Stimulated activated effector memory CD8-positive, alpha-beta T cell treated with anti-CD3 and anti-CD28 coated beads, Interleukin-12 subunit alpha, Interleukin-12 subunit beta, amount 100 ng/mL, for 72 hours (primary cell): ENCODE results near the gene MPP2.
"Not testable (repeated sequence)": the region's sequence is repeated elsewhere in the genome, so short reads cannot be mapped to it uniquely, and the experiment has no call there.

Experiments
- ATAC-seq: fragments of 150-1000 bp; cut with Tn5 transposase; 2 replicates; pipeline ENCODE4 v1.10.0; 2021
- DNase-seq, 2 donors: peaks; one replicate each; pipeline ENCODE4 v3.0.0; 2021 to 2022; ENCODE audit warnings: low spot score in 2 of 2
- H3K27ac Mint-ChIP-seq: one replicate; pipeline ENCODE4 v1.8.0; 2022; ENCODE audit warnings: mild to moderate bottlenecking, mixed read lengths
- H3K36me3 Mint-ChIP-seq: one replicate; pipeline ENCODE4 v1.8.0; 2022; ENCODE audit warnings: mild to moderate bottlenecking, mixed read lengths
- H3K4me1 Mint-ChIP-seq: one replicate; pipeline ENCODE4 v1.8.0; 2022; ENCODE audit warnings: mixed read lengths
- H3K4me3 Mint-ChIP-seq: one replicate; pipeline ENCODE4 v1.8.0; 2022; ENCODE audit warnings: mild to moderate bottlenecking, mixed read lengths
- H3K9me3 Mint-ChIP-seq: one replicate; pipeline ENCODE4 v1.8.0; 2022; ENCODE audit warnings: mixed read lengths

Gene MPP2, protein sequence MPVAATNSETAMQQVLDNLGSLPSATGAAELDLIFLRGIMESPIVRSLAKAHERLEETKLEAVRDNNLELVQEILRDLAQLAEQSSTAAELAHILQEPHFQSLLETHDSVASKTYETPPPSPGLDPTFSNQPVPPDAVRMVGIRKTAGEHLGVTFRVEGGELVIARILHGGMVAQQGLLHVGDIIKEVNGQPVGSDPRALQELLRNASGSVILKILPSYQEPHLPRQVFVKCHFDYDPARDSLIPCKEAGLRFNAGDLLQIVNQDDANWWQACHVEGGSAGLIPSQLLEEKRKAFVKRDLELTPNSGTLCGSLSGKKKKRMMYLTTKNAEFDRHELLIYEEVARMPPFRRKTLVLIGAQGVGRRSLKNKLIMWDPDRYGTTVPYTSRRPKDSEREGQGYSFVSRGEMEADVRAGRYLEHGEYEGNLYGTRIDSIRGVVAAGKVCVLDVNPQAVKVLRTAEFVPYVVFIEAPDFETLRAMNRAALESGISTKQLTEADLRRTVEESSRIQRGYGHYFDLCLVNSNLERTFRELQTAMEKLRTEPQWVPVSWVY

GRCh38 chr17:43907425-43907981 is at the start of gene MPP2:
Gene MPP2 (minus strand): TSS chr17:43907536. CDS start chr17:43904460, 3,076 bp downstream.
- Mint-ChIP-seq H3K4me1 (peaks cover 13% of the 10 kb centered on the region), H3K36me3 (no peaks in the 10 kb centered on the region), H3K27ac (peak within 1 kb of the TSS; percentile 83), H3K9me3 (no peaks in the 10 kb centered on the region), H3K4me3 (peak within 1 kb of the TSS; percentile 76)
- DNase-seq: peak; percentile 37 to 78
- peak; percentile 74 for ATAC-seq

- no peak overlapping the region for H3K4me3 Mint-ChIP-seq
- H3K36me3 Mint-ChIP-seq: no peaks in the 10 kb centered on the region
- H3K9me3 Mint-ChIP-seq: no peaks in the 10 kb centered on the region
- H3K27ac Mint-ChIP-seq: no peak overlapping the region
- peaks cover 11% of the 10 kb centered on the region for H3K4me1 Mint-ChIP-seq
- ATAC-seq (no peak), DNase-seq (no peak)
Observed at GRCh38 chr17:43956222-43956621, 48.9 kb upstream of the MPP2 start.

DNA sequence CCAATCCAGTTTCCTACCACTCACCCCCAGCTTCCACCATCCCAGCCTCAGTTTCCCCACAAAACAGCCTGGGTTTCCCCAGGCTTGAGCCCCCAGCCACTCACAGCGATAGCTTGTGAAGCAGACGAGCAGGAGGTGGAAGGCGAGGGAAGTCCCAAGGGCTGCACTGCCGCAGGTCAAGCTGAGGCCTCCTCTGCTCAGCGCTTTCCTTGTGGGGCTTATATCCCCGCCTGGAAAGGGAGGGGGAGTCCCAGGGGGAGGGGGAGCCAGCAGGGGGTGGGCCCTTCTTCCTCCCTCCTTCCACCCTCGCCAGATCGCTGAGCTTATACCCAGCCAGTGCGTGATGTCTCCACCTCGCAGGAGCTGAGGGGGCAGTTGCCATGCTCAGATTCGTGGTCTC is 46.4 kb upstream of the MPP2 start, which contains the start of gene PYY:
Gene PYY (minus strand): TSS at position 195 of the 400 bp plus-strand sequence. CDS start 457 bp downstream, outside the sequence.
- Mint-ChIP-seq H3K27ac (no peak within 1 kb of the TSS), H3K36me3 (no peaks in the 10 kb centered on the region), H3K4me3 (peak within 1 kb of the TSS; percentile 37)

DNA sequence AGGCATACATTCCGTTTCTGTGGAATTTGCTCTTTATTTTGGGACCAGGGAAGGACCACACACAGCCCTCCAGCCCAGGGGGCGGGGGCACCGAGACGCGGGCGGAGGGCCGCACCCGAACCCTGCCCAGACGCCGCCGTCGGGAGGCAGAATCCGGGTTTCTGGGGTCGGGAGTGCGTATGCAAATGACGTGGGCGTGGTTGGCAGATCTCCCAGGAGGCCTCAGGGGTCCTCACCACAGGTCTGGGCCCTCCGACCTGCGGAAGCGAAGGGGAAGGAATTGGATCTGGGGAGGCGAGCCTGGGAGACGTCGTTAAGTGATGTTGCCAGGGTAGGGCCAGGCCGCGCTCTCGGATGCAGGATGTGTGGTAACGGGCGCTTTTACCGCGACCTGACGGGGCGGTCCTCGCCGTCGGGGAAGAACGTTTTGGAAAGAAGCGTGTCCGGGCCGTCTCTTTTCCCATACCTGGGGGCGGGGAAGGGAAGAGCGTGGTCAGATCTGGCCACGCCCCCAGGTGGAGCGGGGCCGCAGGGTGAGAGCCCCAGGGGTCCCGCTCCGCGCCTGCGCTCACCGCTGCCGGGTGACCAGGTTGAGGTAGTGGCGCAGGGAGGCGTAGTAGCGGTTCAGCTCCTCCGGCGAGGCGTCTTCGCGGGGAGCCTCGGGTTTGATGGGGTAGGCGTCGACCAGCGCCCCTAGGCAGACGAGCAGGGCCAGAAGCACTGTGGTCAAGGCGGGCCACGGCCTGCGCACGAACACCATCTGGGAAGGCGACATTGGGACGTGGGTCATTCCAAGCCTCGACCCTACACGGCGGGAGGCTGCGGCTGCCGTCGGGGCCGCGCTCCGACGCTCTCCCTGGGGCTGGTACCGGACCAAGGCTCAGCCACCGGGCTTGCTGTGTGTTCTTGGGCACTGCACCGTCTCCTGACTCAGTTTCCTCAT is 45.7 kb upstream of the MPP2 start:
- H3K36me3 Mint-ChIP-seq: no peaks in the 10 kb centered on the region
- H3K4me3 Mint-ChIP-seq: peak overlapping the region; percentile 37
- ATAC-seq (no peak), DNase-seq (no peak)
- H3K9me3 Mint-ChIP-seq: no peaks in the 10 kb centered on the region
- no peak overlapping the region for H3K27ac Mint-ChIP-seq
- peaks cover 11% of the 10 kb centered on the region for H3K4me1 Mint-ChIP-seq

More for the DNA sequence above, 46.4 kb upstream of the MPP2 start, which contains the start of gene PYY:
- DNase-seq (no peak), ATAC-seq (no peak)
- Mint-ChIP-seq H3K4me1 (peaks cover 11% of the 10 kb centered on the region), H3K9me3 (no peaks in the 10 kb centered on the region)

- Mint-ChIP-seq H3K4me3 (peak overlapping the region; percentile 37), H3K27ac (no peak overlapping the region), H3K36me3 (no peaks in the 10 kb centered on the region), H3K9me3 (no peaks in the 10 kb centered on the region), H3K4me1 (peaks cover 11% of the 10 kb centered on the region)
- no peak for ATAC-seq
- DNase-seq: no peak
Observed at GRCh38 chr17:43952351-43952723, 45.0 kb upstream of the MPP2 start.

- Mint-ChIP-seq H3K27ac (no peak overlapping the region), H3K36me3 (no peaks in the 10 kb centered on the region), H3K4me3 (no peak overlapping the region), H3K9me3 (no peaks in the 10 kb centered on the region), H3K4me1 (peaks cover 11% of the 10 kb centered on the region)
- ATAC-seq (no peak), DNase-seq (no peak)
Observed at GRCh38 chr17:43951750-43952149, 44.4 kb upstream of the MPP2 start.

DNA sequence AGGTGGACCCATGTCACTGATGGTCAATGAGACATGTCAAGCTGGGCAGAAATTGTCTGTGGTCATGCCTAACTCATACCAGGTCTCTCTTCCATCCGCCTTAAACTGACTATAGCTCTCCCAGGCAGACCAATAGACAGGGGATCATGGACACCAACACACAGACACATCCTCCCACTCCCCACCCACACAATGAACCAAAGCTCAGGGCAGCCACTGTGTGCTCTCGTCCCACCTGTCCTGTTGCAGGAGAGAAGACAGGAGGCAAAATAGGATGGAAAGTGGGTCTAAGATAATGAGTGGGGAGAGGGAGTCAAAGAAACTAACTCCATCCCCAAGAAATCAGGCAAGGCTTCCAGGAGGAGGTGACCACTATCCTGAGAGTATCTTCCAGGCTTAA is 43.2 kb upstream of the MPP2 start:
- no peak overlapping the region for H3K4me3 Mint-ChIP-seq

DNA sequence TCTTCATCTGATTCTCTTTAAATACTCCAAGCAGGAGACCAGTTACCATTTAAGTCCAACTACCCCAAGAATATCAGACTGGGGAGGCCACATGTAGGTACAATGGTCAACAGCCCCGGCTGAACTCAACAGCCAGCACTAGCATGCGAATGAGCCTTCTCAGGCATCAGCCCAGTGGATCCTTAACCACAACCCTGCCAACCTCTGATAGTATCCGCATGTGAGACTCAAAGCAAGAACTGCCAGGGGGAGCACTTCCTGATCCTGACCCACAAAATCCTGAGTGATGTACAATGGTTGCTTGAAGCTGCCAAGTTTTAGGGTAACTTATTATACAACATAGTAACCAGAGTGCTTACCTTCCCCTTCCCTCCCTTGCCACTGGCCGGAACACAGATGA is 42.4 kb upstream of the MPP2 start:
- Mint-ChIP-seq H3K27ac (no peak overlapping the region), H3K4me1 (peaks cover 15% of the 10 kb centered on the region), H3K9me3 (no peaks in the 10 kb centered on the region), H3K36me3 (no peaks in the 10 kb centered on the region), H3K4me3 (no peak overlapping the region)
- ATAC-seq: no peak
- no peak for DNase-seq

More for the DNA sequence above, 43.2 kb upstream of the MPP2 start:
- H3K27ac Mint-ChIP-seq: no peak overlapping the region
- H3K36me3 Mint-ChIP-seq: no peaks in the 10 kb centered on the region
- ATAC-seq: no peak
- DNase-seq: no peak
- no peaks in the 10 kb centered on the region for H3K9me3 Mint-ChIP-seq
- H3K4me1 Mint-ChIP-seq: peaks cover 11% of the 10 kb centered on the region

DNA sequence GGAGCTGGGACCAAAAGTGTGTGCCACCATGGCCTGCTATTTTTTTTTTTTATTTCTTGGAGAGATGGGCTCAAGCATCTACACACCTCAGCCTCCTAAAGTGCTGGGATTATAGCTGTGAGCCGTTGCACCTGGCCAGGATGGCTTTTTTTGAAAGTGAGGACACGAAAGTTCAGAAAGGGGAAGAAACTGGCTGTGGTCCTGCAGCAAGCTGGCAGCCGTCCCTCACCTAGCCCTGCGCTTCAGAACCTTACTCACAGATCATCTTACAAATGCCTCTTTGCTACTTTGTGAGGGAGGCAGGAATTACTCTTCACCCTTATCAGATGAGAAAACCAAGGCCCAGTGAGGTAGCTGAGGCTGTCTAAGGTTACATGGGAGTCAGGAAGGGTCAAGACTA is 39.4 kb upstream of the MPP2 start:
- no peak overlapping the region for H3K4me3 Mint-ChIP-seq
- no peak for ATAC-seq
- no peaks in the 10 kb centered on the region for H3K9me3 Mint-ChIP-seq
- no peaks in the 10 kb centered on the region for H3K36me3 Mint-ChIP-seq
- peaks cover 9% of the 10 kb centered on the region for H3K4me1 Mint-ChIP-seq
- no peak for DNase-seq
- no peak overlapping the region for H3K27ac Mint-ChIP-seq

DNA sequence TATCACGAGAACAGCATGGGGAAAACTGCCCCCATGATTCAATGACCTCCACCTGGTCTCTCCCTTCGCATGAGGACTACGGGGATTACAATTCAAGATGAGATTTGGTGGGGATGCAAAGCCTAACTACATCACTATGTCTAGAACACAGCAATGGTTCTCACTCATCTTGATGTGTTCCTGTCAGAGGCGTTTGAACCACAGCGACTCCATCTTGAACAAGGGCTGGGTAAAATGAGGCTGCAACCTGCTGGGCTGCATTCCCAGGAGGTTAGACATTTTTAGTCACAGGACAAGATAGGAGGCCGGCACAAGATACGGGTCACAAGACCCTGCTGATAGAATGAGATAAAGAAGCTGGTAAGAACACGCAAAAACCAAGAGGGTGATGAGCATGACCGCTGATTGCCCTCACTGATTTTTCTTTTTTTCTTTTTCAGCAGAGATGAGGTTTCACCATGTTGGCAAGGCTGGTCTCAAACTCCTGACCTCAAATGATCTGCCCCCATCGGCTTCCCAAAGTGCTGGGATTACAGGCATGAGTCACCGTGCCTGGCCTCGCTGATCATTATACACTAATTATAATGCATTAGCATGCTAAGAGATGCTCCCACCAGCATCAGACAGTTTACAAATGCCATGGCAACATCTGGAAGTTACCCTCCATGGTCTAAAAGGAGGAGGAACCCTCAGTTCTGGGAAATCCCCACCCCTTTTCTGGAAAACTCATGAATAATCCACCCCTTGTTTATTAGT is 37.9 kb upstream of the MPP2 start:
- Mint-ChIP-seq H3K27ac (no peak overlapping the region), H3K4me3 (no peak overlapping the region), H3K9me3 (no peaks in the 10 kb centered on the region), H3K36me3 (no peaks in the 10 kb centered on the region), H3K4me1 (peaks cover 9% of the 10 kb centered on the region)
- no peak for ATAC-seq
- no peak for DNase-seq

- H3K36me3 Mint-ChIP-seq: no peaks in the 10 kb centered on the region
- no peak within 1 kb of the TSS for H3K27ac Mint-ChIP-seq
- peaks cover 19% of the 10 kb centered on the region for H3K4me1 Mint-ChIP-seq
- no peaks in the 10 kb centered on the region for H3K9me3 Mint-ChIP-seq
- H3K4me3 Mint-ChIP-seq: no peak within 1 kb of the TSS
- DNase-seq: no peak
- no peak for ATAC-seq
Observed at GRCh38 chr17:43942051-43942685, 34.8 kb upstream of the MPP2 start, which contains the start of gene PPY. Gene PPY (minus strand): TSS chr17:43942476. CDS start chr17:43941654, 822 bp downstream.

DNA sequence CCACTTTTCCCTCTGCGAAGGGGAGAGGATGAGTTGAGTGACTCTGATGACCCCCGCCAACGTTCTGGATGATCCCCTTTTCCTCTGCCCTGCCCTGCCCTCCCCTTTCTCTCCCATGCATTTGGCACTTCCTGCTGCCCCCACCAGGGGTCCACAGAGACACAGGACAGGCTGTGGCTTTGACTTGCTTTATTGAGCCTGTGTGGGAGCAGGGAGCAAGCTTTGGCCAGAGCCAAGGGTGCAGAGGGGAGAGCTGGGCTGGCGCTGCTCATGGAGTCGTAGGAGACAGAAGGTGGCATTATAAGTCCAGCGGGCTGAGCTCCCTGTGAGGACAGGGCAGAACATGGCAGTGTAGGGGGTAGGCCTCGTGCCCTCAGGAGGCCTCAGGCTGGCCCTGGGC is 33.3 kb upstream of the MPP2 start:
- H3K4me1 Mint-ChIP-seq: peaks cover 21% of the 10 kb centered on the region
- H3K9me3 Mint-ChIP-seq: no peaks in the 10 kb centered on the region
- H3K36me3 Mint-ChIP-seq: no peaks in the 10 kb centered on the region
- H3K27ac Mint-ChIP-seq: no peak overlapping the region
- DNase-seq (no peak), ATAC-seq (no peak)
- H3K4me3 Mint-ChIP-seq: no peak overlapping the region

GRCh38 chr17:43939886-43940285 is 32.5 kb upstream of the MPP2 start:
- ATAC-seq: no peak
- no peaks in the 10 kb centered on the region for H3K36me3 Mint-ChIP-seq
- no peak for DNase-seq
- H3K27ac Mint-ChIP-seq: no peak overlapping the region
- peaks cover 17% of the 10 kb centered on the region for H3K4me1 Mint-ChIP-seq
- H3K4me3 Mint-ChIP-seq: no peak overlapping the region
- H3K9me3 Mint-ChIP-seq: no peaks in the 10 kb centered on the region

- not testable (repeated sequence) for DNase-seq, ATAC-seq, H3K9me3 Mint-ChIP-seq, H3K36me3 Mint-ChIP-seq, H3K27ac Mint-ChIP-seq
- Mint-ChIP-seq H3K4me3 (peak overlapping the region; percentile 48), H3K4me1 (peaks cover 13% of the 10 kb centered on the region)
Observed at GRCh38 chr17:43939452-43939851, 32.1 kb upstream of the MPP2 start.
